MCF 10A (cell line): ENCODE measurements around the gene DHX58. TPM values are rescaled to one million over a fixed set of nuclear protein-coding genes. Genes with fewer than 3 reads are reported as not detected.
A peak's percentile ranks its signal among the peaks of the same experiment; 100 is the strongest.
"Not testable (repeated sequence)": the region's sequence is repeated elsewhere in the genome, so short reads cannot be mapped to it uniquely, and the experiment has no call there.

ENCODE experiments used
- BruUV-seq: library from RNA; stranded (reverse); fragments of 400-500 nt; replicated peaks from 2 replicates; lab custom pipeline; 2021; lab: Mats Ljungman, UMichigan
- CTCF ChIA-PET: fragments of 300-600 bp; sonication (Branson Sonifier 250); formaldehyde crosslinking; extraction: SDS; loops from one replicate; lab custom pipeline; 2021; ENCODE audit warnings: antibody characterized with exemption, inconsistent platforms; lab: Yijun Ruan, JAX
- POLR2A ChIA-PET: fragments of 300-600, 350-650 bp; sonication (Branson Sonifier 250); formaldehyde crosslinking; extraction: SDS; loops from one replicate; lab custom pipeline; 2020; ENCODE audit warnings: antibody characterized with exemption, inconsistent platforms; lab: Yijun Ruan, JAX
- DNase-seq: peaks from one replicate; pipeline ENCODE4 v3.0.0-alpha.2; 2018; ENCODE audit not compliant: unreplicated experiment
- H3K27ac Mint-ChIP-seq: one replicate; pipeline ENCODE4 v1.8.0; 2022; ENCODE audit warnings: mild to moderate bottlenecking, low read depth, mixed read lengths; ENCODE audit not compliant: unreplicated experiment
- H3K27me3 Mint-ChIP-seq: one replicate; pipeline ENCODE4 v1.8.0; 2022; ENCODE audit warnings: mixed read lengths; ENCODE audit not compliant: insufficient read depth, unreplicated experiment
- H3K36me3 Mint-ChIP-seq: one replicate; pipeline ENCODE4 v1.8.0; 2022; ENCODE audit warnings: mild to moderate bottlenecking, moderate library complexity, mixed read lengths; ENCODE audit not compliant: insufficient read depth, unreplicated experiment
- H3K4me1 Mint-ChIP-seq: one replicate; pipeline ENCODE4 v1.8.0; 2022; ENCODE audit warnings: mixed read lengths; ENCODE audit not compliant: insufficient read depth, unreplicated experiment
- H3K4me3 Mint-ChIP-seq: one replicate; pipeline ENCODE4 v1.8.0; 2022; ENCODE audit warnings: mild to moderate bottlenecking, moderate library complexity, mixed read lengths; ENCODE audit not compliant: unreplicated experiment
- H3K9me3 Mint-ChIP-seq: one replicate; pipeline ENCODE4 v1.8.0; 2022; ENCODE audit warnings: mixed read lengths; ENCODE audit not compliant: unreplicated experiment
- CTCF ChIP-seq: fragments of 200-600 bp; IDR thresholded peaks from one replicate; pipeline ENCODE4 v1.8.0; 2022; ENCODE audit warnings: antibody characterized with exemption, mild to moderate bottlenecking; ENCODE audit not compliant: unreplicated experiment
- intact Hi-C: fragments of 100-400 bp; cut with micrococcal nuclease; formaldehyde crosslinking; loops from 2 replicates; pipeline ENCODE4 v1.14.1; 2022
- total RNA-seq: library from RNA; stranded (reverse); gene quantifications from 2 replicates; pipeline ENCODE4 v1.2.3, GENCODE V29; 2022

Gene DHX58
- total RNA-seq, 1 experiment from 2014 or later, result 2.8 TPM

- no peak for DNase-seq
- H3K4me3 Mint-ChIP-seq, result no peak overlapping the region
- no peaks in the 10 kb centered on the region for H3K4me1 Mint-ChIP-seq
- no peaks in the 10 kb centered on the region for H3K27me3 Mint-ChIP-seq
- ChIA-PET CTCF (interaction anchor here (0.9 kb wide), 1 partner anchor 12 kb away, joined by 3 read pairs; no protein-coding TSS in a partner anchor), POLR2A (interaction anchor here (0.5 kb wide), 1 partner anchor 132 kb away, joined by 3 read pairs; no protein-coding TSS in a partner anchor)
- no peaks in the 10 kb centered on the region for H3K9me3 Mint-ChIP-seq
- BruUV-seq, result no TSS peak
- no peak for TF ChIP-seq CTCF
- intact Hi-C loops, result no loop called here
- no peak overlapping the region for H3K27ac Mint-ChIP-seq
- peaks cover 50% of the 10 kb centered on the region for H3K36me3 Mint-ChIP-seq
Measured at GRCh38 chr17:42142371-42142896, 29.9 kb upstream of the DHX58 start.

- no peaks in the 10 kb centered on the region for H3K27me3 Mint-ChIP-seq
- no peak overlapping the region for H3K4me3 Mint-ChIP-seq
- no TSS peak for BruUV-seq
- no peaks in the 10 kb centered on the region for H3K4me1 Mint-ChIP-seq
- H3K36me3 Mint-ChIP-seq, result peaks cover 55% of the 10 kb centered on the region
- no peak overlapping the region for H3K27ac Mint-ChIP-seq
- DNase-seq, result no peak
- intact Hi-C loops, result no loop called here
- POLR2A ChIA-PET, result interaction anchor here (0.6 kb wide), 1 partner anchor 20 kb away, joined by 3 read pairs; the partner anchor contains the start of gene KAT2A
- no peaks in the 10 kb centered on the region for H3K9me3 Mint-ChIP-seq
- CTCF ChIA-PET, result no interaction called here
- no peak for TF ChIP-seq CTCF
Measured at GRCh38 chr17:42141382-42141781, 28.9 kb upstream of the DHX58 start.

DNA sequence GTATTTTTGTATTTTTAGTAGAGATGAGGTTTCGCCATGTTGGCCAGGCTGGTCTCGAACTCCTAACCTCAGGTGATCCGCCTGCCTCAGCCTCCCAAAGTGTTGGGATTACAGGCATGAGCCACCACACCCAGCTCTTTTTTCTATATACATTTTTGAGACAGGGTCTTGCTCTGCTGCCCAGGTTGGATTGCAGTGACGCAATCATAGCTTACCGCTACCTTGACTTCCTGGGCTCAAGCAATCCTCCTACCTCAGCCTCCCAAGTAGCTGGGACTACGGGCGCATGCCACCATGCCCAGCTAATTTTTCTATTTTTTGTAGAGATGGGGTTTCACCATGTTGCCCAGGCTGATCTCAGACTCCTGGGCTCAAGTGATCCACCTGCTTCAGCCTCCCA is 28.2 kb upstream of the DHX58 start:
- H3K4me1 Mint-ChIP-seq, BruUV-seq, POLR2A ChIA-PET, H3K9me3 Mint-ChIP-seq, H3K27ac Mint-ChIP-seq, DNase-seq, intact Hi-C loops, H3K4me3 Mint-ChIP-seq, H3K27me3 Mint-ChIP-seq: not testable (repeated sequence)
- peaks cover 62% of the 10 kb centered on the region for H3K36me3 Mint-ChIP-seq
- CTCF ChIA-PET, result interaction anchor here (0.6 kb wide), 1 partner anchor 163 kb away, joined by 4 read pairs; no protein-coding TSS in a partner anchor

- Mint-ChIP-seq H3K27ac (peak overlapping the region; percentile 39), H3K4me1 (peaks cover 7% of the 10 kb centered on the region), H3K4me3 (no peak overlapping the region), H3K9me3 (no peaks in the 10 kb centered on the region), H3K27me3 (no peaks in the 10 kb centered on the region), H3K36me3 (peaks cover 76% of the 10 kb centered on the region)
- no peak for DNase-seq
- TF ChIP-seq CTCF, result no peak
- POLR2A ChIA-PET, result no interaction called here
- CTCF ChIA-PET, result interaction anchor here (0.6 kb wide), 2 partner anchors 330 to 420 kb away, joined by 3 to 4 read pairs; no protein-coding TSS in a partner anchor
- intact Hi-C loops, result no loop called here
- no TSS peak for BruUV-seq
Measured at GRCh38 chr17:42138749-42139492, 26.4 kb upstream of the DHX58 start.
